IPS DF 6.9 (cell line): ENCODE results near the gene GALNT8.

Experiments used
- DNase-seq: peaks from one replicate; pipeline ENCODE4 v3.0.0-alpha.2; 2013; ENCODE audit warnings: low read depth, low spot score
- H3K27ac ChIP-seq: one replicate; pipeline ENCODE4 v1.5.1; 2013; ENCODE audit warnings: low read length, control low read depth
- H3K27me3 ChIP-seq: 2 replicates; pipeline ENCODE4 v1.6.1; 2013; ENCODE audit warnings: mild to moderate bottlenecking, low read length; ENCODE audit not compliant: control insufficient read depth, insufficient read depth
- H3K36me3 ChIP-seq: 2 replicates; pipeline ENCODE4 v1.6.1; 2013; ENCODE audit warnings: low read length; ENCODE audit not compliant: control insufficient read depth, insufficient read depth
- H3K4me1 ChIP-seq: 2 replicates; pipeline ENCODE4 v1.6.1; 2013; ENCODE audit warnings: low read length; ENCODE audit not compliant: control insufficient read depth, insufficient read depth
- H3K4me3 ChIP-seq: 2 replicates; pipeline ENCODE4 v1.5.1; 2013; ENCODE audit warnings: mild to moderate bottlenecking, low read length
- H3K9me3 ChIP-seq: 2 replicates; pipeline ENCODE4 v1.6.1; 2013; ENCODE audit warnings: low read length, inconsistent platforms; ENCODE audit not compliant: control insufficient read depth, insufficient read depth
- WGBS: extraction: QIAGEN DNeasy Blood & Tissue Kit; methylation state at CpG from one replicate; pipeline ENCODE4 v1.1.7; 2013; ENCODE audit warnings: mixed read lengths, missing lambda C conversion rate; ENCODE audit not compliant: insufficient read length, insufficient coverage; 5-methylcytosine and 5-hydroxymethylcytosine counted together

The GALNT8 gene

GRCh38 chr12:4719821-4720636 is at the start of gene GALNT8:
Gene GALNT8, plus strand, starts transcription at chr12:4720400. Its CDS starts 278 bp downstream, at chr12:4720678.
- no CpG with 5 or more reads among the region's 18 CpGs for WGBS
- H3K4me1 ChIP-seq = peaks cover 15% of the 10 kb centered on the region
- H3K36me3 ChIP-seq = no peaks in the 10 kb centered on the region; the same call in 1 of the 2 replicates
- no peaks in the 10 kb centered on the region; the same call in 1 of the 2 replicates for H3K27me3 ChIP-seq
- DNase-seq = no peak
- H3K27ac ChIP-seq = no peak within 1 kb of the TSS
- H3K9me3 ChIP-seq = no peaks in the 10 kb centered on the region
- no peak within 1 kb of the TSS for H3K4me3 ChIP-seq

- DNase-seq = no peak
- Histone ChIP-seq H3K9me3 (no peaks in the 10 kb centered on the region), H3K4me3 (no peak overlapping the region), H3K36me3 (no peaks in the 10 kb centered on the region), H3K27ac (no peak overlapping the region), H3K27me3 (no peaks in the 10 kb centered on the region), H3K4me1 (no peaks in the 10 kb centered on the region)
- no CpG with 5 or more reads among the region's 2 CpGs for WGBS
Observed at GRCh38 chr12:4679711-4680110, 40.5 kb upstream of the GALNT8 start.

- Histone ChIP-seq H3K27me3 (no peaks in the 10 kb centered on the region), H3K4me1 (no peaks in the 10 kb centered on the region), H3K36me3 (peaks cover 8% of the 10 kb centered on the region), H3K9me3 (no peaks in the 10 kb centered on the region), H3K27ac (no peak overlapping the region), H3K4me3 (no peak overlapping the region)
- DNase-seq = no peak
- WGBS = 100% methylated on average over 2 of the region's 3 CpGs
Observed at GRCh38 chr12:4681732-4682131, 38.5 kb upstream of the GALNT8 start.

- H3K27ac ChIP-seq = no peak overlapping the region
- no peaks in the 10 kb centered on the region for H3K9me3 ChIP-seq
- H3K27me3 ChIP-seq = no peaks in the 10 kb centered on the region
- no peaks in the 10 kb centered on the region for H3K4me1 ChIP-seq
- H3K4me3 ChIP-seq = no peak overlapping the region
- DNase-seq = no peak
- H3K36me3 ChIP-seq = peaks cover 13% of the 10 kb centered on the region
- no CpG with 5 or more reads among the region's 8 CpGs for WGBS
Observed at GRCh38 chr12:4685317-4685716, 34.9 kb upstream of the GALNT8 start.

- no peak for DNase-seq
- WGBS = no CpG with 5 or more reads among the region's 5 CpGs
- H3K4me1 ChIP-seq = no peaks in the 10 kb centered on the region
- H3K36me3 ChIP-seq = peaks cover 11% of the 10 kb centered on the region
- no peaks in the 10 kb centered on the region for H3K9me3 ChIP-seq
- H3K4me3 ChIP-seq = no peak overlapping the region
- no peaks in the 10 kb centered on the region for H3K27me3 ChIP-seq
- no peak overlapping the region for H3K27ac ChIP-seq
Observed at GRCh38 chr12:4690760-4691159, 29.4 kb upstream of the GALNT8 start.

GRCh38 chr12:4700621-4701026 is 19.6 kb upstream of the GALNT8 start:
- no peak overlapping the region for H3K4me3 ChIP-seq
- no peak overlapping the region for H3K27ac ChIP-seq
- no peaks in the 10 kb centered on the region; the same call in 1 of the 2 replicates for H3K36me3 ChIP-seq
- WGBS = no CpG with 5 or more reads among the region's 10 CpGs
- H3K9me3 ChIP-seq = no peaks in the 10 kb centered on the region
- no peak for DNase-seq
- H3K27me3 ChIP-seq = no peaks in the 10 kb centered on the region
- no peaks in the 10 kb centered on the region for H3K4me1 ChIP-seq

- WGBS = no CpG with 5 or more reads among the region's 8 CpGs
- Histone ChIP-seq H3K4me3 (no peak overlapping the region), H3K9me3 (no peaks in the 10 kb centered on the region), H3K27me3 (no peaks in the 10 kb centered on the region), H3K4me1 (no peaks in the 10 kb centered on the region), H3K27ac (no peak overlapping the region), H3K36me3 (no peaks in the 10 kb centered on the region; the same call in 1 of the 2 replicates)
- DNase-seq = no peak
Observed at GRCh38 chr12:4701395-4702190, 18.6 kb upstream of the GALNT8 start.

GRCh38 chr12:4703676-4704075 is 16.5 kb upstream of the GALNT8 start:
- no peak for DNase-seq
- Histone ChIP-seq H3K27me3 (no peaks in the 10 kb centered on the region), H3K27ac (no peak overlapping the region), H3K4me3 (no peak overlapping the region), H3K36me3 (no peaks in the 10 kb centered on the region; the same call in 1 of the 2 replicates), H3K4me1 (no peaks in the 10 kb centered on the region), H3K9me3 (no peaks in the 10 kb centered on the region)
- WGBS = no CpG with 5 or more reads among the region's 5 CpGs

GRCh38 chr12:4705824-4706223 is 14.4 kb upstream of the GALNT8 start:
- Histone ChIP-seq H3K9me3 (no peaks in the 10 kb centered on the region), H3K27me3 (no peaks in the 10 kb centered on the region), H3K27ac (no peak overlapping the region), H3K4me1 (no peaks in the 10 kb centered on the region), H3K36me3 (no peaks in the 10 kb centered on the region), H3K4me3 (no peak overlapping the region)
- DNase-seq = no peak

- H3K4me1 ChIP-seq = no peaks in the 10 kb centered on the region
- no peaks in the 10 kb centered on the region for H3K9me3 ChIP-seq
- no peaks in the 10 kb centered on the region for H3K27me3 ChIP-seq
- no peak overlapping the region for H3K4me3 ChIP-seq
- H3K36me3 ChIP-seq = no peaks in the 10 kb centered on the region
- H3K27ac ChIP-seq = no peak overlapping the region
- no peak for DNase-seq
- no CpG with 5 or more reads among the region's 2 CpGs for WGBS
Observed at GRCh38 chr12:4707306-4707705, 12.9 kb upstream of the GALNT8 start.
